NCI-H526 treated with DMSO at 0.1 percent for 48 hours (cell line): Measurements from ENCODE around the gene ITIH4.

Experiments used
- DNase-seq: peaks from one replicate; lab custom pipeline; 2025; lab: John Stamatoyannopoulos, UW

Gene ITIH4

GRCh38 chr3:52831500-52832301 is 1.2 kb upstream of the ITIH4 start:
- no peak for DNase-seq

- no peak for DNase-seq
These were observed 487 bp downstream of the ITIH4 start for GRCh38 chr3:52829906-52830463.

- no peak for DNase-seq
These were observed 990 bp downstream of the ITIH4 start for GRCh38 chr3:52829482-52829881.

GRCh38 chr3:52827866-52828376 is 2.6 kb downstream of the ITIH4 start:
- no peak for DNase-seq

- no peak for DNase-seq
These were observed 3.0 kb downstream of the ITIH4 start for GRCh38 chr3:52827441-52827840.

- DNase-seq = no peak
These were observed 6.4 kb downstream of the ITIH4 start for GRCh38 chr3:52824037-52824436.

- DNase-seq = no peak
These were observed 8.1 kb downstream of the ITIH4 start for GRCh38 chr3:52822363-52822762.

GRCh38 chr3:52820736-52821135 is 9.7 kb downstream of the ITIH4 start:
- no peak for DNase-seq

- no peak for DNase-seq
These were observed 10.5 kb downstream of the ITIH4 start for GRCh38 chr3:52819936-52820335.

GRCh38 chr3:52817860-52818259 is 12.6 kb downstream of the ITIH4 start:
- no peak for DNase-seq

- no peak for DNase-seq
These were observed 13.3 kb downstream of the ITIH4 start for GRCh38 chr3:52817221-52817620.

GRCh38 chr3:52816654-52817053 is 13.8 kb downstream of the ITIH4 start:
- DNase-seq = no peak

- no peak for DNase-seq
These were observed 14.3 kb downstream of the ITIH4 start for GRCh38 chr3:52816199-52816598.

- no peak for DNase-seq
These were observed 16.7 kb downstream of the ITIH4 start for GRCh38 chr3:52813810-52814209.

- no peak for DNase-seq
These were observed 18.9 kb downstream of the ITIH4 start for GRCh38 chr3:52811452-52812011.

- no peak for DNase-seq
These were observed 19.5 kb downstream of the ITIH4 start for GRCh38 chr3:52810923-52811322.

GRCh38 chr3:52809662-52810377 is 20.7 kb downstream of the ITIH4 start:
- no peak for DNase-seq

- DNase-seq = no peak
These were observed 21.3 kb downstream of the ITIH4 start for GRCh38 chr3:52809149-52809548.

- no peak for DNase-seq
These were observed 25.0 kb downstream of the ITIH4 start for GRCh38 chr3:52805270-52806039.

- no peak for DNase-seq
These were observed 28.6 kb downstream of the ITIH4 start for GRCh38 chr3:52801839-52802238.

GRCh38 chr3:52800079-52800478 is 30.4 kb downstream of the ITIH4 start:
- no peak for DNase-seq

GRCh38 chr3:52798978-52799476 is 31.4 kb downstream of the ITIH4 start:
- peak; percentile 23 for DNase-seq
